ENCODE results near the gene SPOCK3. TPM values are rescaled to one million over a fixed set of nuclear protein-coding genes. Genes with fewer than 3 reads are reported as not detected.
A peak's percentile ranks its signal among the peaks of the same experiment; 100 is the strongest.

The SPOCK3 gene
- total RNA-seq, 1 donor from 2014 or later = 0.53 TPM

DNA sequence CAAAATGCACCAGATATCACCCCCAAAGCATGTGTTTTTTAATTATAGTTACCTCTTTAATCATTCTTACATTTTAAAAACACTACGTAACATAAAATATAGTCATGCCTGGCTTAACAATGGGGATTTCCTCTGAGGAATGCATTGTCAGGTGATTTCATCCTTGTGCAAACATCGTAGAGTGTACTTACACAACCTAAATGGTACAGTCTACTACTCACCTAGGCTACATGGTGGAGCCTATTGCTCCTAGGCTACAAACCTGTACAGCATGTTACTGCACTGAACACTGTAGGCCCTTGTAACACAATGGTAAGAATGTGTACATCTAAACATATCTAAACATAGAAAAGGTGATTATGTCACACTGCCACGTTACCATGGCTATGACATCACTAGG, 208.6 kb downstream of the SPOCK3 start:
- no peak for FAIRE-seq
- Histone ChIP-seq H3K36me3 (ENCODE audit: control insufficient read depth, insufficient read depth, low read length) (no peaks in the 10 kb centered on the region), H3K27me3 (ENCODE audit: control insufficient read depth, insufficient read depth, low read length) (no peaks in the 10 kb centered on the region), H3K4me3 (ENCODE audit: low read depth, low read length) (no peak overlapping the region)
- peak; percentile 97 for DNase-seq (ENCODE audit: low read depth)
- TF ChIP-seq, protein P1, sequence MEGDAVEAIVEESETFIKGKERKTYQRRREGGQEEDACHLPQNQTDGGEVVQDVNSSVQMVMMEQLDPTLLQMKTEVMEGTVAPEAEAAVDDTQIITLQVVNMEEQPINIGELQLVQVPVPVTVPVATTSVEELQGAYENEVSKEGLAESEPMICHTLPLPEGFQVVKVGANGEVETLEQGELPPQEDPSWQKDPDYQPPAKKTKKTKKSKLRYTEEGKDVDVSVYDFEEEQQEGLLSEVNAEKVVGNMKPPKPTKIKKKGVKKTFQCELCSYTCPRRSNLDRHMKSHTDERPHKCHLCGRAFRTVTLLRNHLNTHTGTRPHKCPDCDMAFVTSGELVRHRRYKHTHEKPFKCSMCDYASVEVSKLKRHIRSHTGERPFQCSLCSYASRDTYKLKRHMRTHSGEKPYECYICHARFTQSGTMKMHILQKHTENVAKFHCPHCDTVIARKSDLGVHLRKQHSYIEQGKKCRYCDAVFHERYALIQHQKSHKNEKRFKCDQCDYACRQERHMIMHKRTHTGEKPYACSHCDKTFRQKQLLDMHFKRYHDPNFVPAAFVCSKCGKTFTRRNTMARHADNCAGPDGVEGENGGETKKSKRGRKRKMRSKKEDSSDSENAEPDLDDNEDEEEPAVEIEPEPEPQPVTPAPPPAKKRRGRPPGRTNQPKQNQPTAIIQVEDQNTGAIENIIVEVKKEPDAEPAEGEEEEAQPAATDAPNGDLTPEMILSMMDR (IDR thresholded peaks at IDR 0.05; ENCODE audit: insufficient read depth, low read length, severe bottlenecking) = no peak

DNA sequence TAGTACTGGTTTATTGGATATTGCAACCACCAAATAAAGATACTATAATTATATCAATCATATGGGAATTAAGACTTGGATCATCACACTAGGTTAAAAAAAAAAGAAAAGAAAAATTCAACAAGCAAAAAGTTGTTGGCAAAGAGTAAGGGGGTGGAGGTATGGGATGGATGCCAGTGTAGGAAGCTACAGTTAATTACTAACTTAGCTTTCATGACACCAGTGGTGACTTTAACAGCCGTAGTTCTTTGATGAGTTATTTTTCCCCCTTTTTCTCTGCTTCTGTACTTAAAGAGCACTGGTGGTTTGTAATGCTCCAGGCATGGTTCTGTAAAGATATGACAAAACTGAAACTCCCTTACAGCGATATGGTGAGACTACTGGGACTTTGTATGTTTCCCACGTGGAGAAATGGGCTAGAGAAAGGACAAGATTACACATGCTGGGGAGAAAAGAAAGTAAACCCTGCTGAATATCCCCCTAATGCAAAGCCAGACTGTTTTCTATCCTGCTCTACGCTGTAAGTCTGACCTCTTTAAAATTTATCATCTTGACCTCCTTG, 210.8 kb downstream of the SPOCK3 start:
- Histone ChIP-seq H3K4me3 (ENCODE audit: low read depth, low read length) (no peak overlapping the region), H3K27me3 (ENCODE audit: control insufficient read depth, insufficient read depth, low read length) (no peaks in the 10 kb centered on the region), H3K36me3 (ENCODE audit: control insufficient read depth, insufficient read depth, low read length) (no peaks in the 10 kb centered on the region)
- peak; percentile 14 for DNase-seq (ENCODE audit: low read depth)
- no peak for FAIRE-seq
- TF ChIP-seq, protein P1 (IDR thresholded peaks at IDR 0.05; ENCODE audit: insufficient read depth, low read length, severe bottlenecking) = no peak

DNA sequence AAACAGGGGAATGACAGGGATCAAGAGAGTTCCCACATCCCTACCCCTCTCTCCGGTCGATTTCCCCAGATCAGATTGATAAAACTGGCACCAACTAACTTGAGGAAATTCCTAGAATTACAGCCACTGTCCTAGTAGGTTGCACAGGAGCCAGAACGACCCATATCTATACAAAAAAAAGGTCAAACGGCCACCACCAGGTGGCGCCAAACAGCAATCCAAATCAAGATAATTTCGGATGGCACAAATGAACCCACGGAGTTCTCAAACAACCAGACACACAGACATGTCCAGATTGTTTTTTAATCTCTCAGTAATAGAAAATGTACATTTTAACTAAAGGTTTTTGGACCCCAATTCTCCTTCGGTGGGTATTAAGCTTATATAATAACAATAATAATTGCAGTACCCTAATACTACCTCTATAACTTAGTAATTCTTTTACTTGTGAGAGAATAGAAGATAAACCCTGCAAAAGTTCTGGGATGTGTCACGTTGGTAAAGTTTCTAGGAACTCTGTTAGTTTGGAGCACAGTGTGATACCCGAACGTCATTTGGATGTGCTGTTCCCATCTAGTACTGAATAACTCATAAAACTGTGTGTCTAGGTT, 212.6 kb downstream of the SPOCK3 start:
- H3K27me3 ChIP-seq (ENCODE audit: control insufficient read depth, insufficient read depth, low read length) = no peaks in the 10 kb centered on the region
- H3K4me3 ChIP-seq (ENCODE audit: low read depth, low read length) = no peak overlapping the region
- TF ChIP-seq, protein P1 (IDR thresholded peaks at IDR 0.05; ENCODE audit: insufficient read depth, low read length, severe bottlenecking) = peak; percentile 70
- FAIRE-seq = no peak
- peak; percentile 55 for DNase-seq (ENCODE audit: low read depth)
- H3K36me3 ChIP-seq (ENCODE audit: control insufficient read depth, insufficient read depth, low read length) = no peaks in the 10 kb centered on the region

DNA sequence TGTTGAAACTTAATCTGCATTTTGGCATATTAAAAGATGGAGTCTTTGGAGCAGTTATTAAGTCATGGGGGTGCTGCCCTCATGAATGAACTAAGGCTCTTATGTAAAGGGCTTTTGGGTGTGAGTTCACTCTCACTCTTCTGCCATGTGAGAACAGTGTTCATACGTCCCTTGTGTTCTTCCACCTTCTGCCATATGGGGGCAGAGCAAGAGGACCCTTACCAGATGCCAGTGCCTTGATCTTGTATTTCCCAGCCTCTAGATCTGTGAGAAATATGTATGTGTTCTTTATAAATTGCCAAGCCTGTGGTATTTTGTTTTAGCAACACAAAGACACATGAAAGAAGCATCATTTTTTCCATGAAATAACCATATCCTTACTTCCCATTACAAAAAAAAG, 213.9 kb downstream of the SPOCK3 start:
- Histone ChIP-seq H3K4me3 (ENCODE audit: low read depth, low read length) (no peak overlapping the region), H3K36me3 (ENCODE audit: control insufficient read depth, insufficient read depth, low read length) (no peaks in the 10 kb centered on the region), H3K27me3 (ENCODE audit: control insufficient read depth, insufficient read depth, low read length) (no peaks in the 10 kb centered on the region)
- DNase-seq (ENCODE audit: low read depth) = peak; percentile 28
- TF ChIP-seq, protein P1 (IDR thresholded peaks at IDR 0.05; ENCODE audit: insufficient read depth, low read length, severe bottlenecking) = no peak
- no peak for FAIRE-seq

DNA sequence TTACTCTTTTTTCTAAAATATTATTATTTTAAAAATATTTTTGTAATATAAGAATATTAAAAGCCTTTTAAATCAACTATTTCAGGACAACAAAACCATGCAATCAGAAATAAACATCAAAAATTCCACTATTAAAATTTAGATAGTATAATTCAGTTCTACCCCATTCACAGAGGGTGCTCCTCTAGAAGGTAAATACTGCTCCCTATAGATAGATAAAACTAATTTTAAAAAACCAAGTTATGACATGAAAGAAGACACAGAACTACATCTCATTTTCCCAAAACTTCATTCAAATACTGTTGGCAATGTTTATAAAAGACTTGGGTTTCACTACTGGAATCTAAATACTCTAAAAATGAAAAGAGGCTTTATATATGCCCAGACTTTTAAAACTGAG, 219.3 kb downstream of the SPOCK3 start:
- FAIRE-seq (no peak), DNase-seq (ENCODE audit: low read depth) (no peak)
- TF ChIP-seq, protein P1 (IDR thresholded peaks at IDR 0.05; ENCODE audit: insufficient read depth, low read length, severe bottlenecking) = no peak
- no peaks in the 10 kb centered on the region for H3K27me3 ChIP-seq (ENCODE audit: control insufficient read depth, insufficient read depth, low read length)
- H3K36me3 ChIP-seq (ENCODE audit: control insufficient read depth, insufficient read depth, low read length) = no peaks in the 10 kb centered on the region
- H3K4me3 ChIP-seq (ENCODE audit: low read depth, low read length) = no peak overlapping the region

DNA sequence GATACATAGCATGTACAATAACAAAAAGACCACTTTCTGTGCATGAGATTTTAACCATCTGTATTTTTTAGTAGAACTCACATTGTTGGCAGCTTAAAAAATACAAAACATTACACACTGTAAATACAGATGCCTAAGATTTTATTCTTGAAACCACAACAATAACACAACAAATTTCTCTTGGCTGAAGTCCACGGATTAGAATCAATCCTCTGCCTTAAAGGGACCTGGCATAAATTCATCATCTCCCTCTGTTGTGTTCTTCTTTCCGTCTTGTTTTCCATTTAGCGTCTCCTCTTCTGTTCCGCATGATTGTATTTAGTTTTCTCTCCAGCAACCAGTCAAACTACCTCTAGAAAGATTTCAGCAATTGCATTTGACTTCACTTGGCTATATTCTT, 231.0 kb downstream of the SPOCK3 start:
- Histone ChIP-seq H3K4me3 (ENCODE audit: low read depth, low read length) (no peak overlapping the region), H3K27me3 (ENCODE audit: control insufficient read depth, insufficient read depth, low read length) (no peaks in the 10 kb centered on the region), H3K36me3 (ENCODE audit: control insufficient read depth, insufficient read depth, low read length) (no peaks in the 10 kb centered on the region)
- TF ChIP-seq, protein P1 (IDR thresholded peaks at IDR 0.05; ENCODE audit: insufficient read depth, low read length, severe bottlenecking) = no peak
- FAIRE-seq = no peak
- DNase-seq (ENCODE audit: low read depth) = no peak
